ENCODE data around the gene TMEM163. TPM values are rescaled to one million over a fixed set of nuclear protein-coding genes. Genes with fewer than 3 reads are reported as not detected.

The TMEM163 gene
- total RNA-seq, 1 donor = not detected

DNA sequence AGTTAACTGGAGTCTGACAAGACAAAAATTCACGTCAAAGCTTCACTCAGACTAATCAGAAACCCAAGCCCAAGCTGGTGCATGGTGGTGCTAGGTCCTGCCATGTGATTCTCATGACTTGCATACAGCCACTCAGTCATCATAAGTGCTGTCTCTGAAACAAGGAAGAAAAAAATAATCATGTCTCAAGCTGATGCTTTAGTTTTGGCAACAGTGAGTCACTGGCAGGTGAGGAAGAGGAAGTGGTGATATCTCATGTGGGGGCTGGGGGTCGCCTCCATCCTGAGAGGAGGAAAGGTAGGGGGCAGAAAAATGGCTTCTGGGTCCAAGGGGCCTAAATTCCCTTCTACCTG lies 136.3 kb downstream of the TMEM163 start:
- Histone ChIP-seq H3K79me2 (ENCODE audit: insufficient read depth, low read length) (no peaks in the 10 kb centered on the region), H2AFZ (ENCODE audit: low read length) (no peak overlapping the region), H3K36me3 (ENCODE audit: insufficient read depth, low read length) (no peaks in the 10 kb centered on the region), H4K20me1 (ENCODE audit: insufficient read depth, low read length) (no peaks in the 10 kb centered on the region), H3K27ac (ENCODE audit: low read depth, low read length) (no peak overlapping the region), H3K27me3 (ENCODE audit: insufficient read depth, low read length) (no peaks in the 10 kb centered on the region), H3K9me3 (ENCODE audit: low read depth, low read length) (no peaks in the 10 kb centered on the region), H3K4me2 (ENCODE audit: insufficient read depth, low read length) (no peak overlapping the region), H3K4me1 (ENCODE audit: insufficient read depth, low read length) (no peaks in the 10 kb centered on the region), H3K4me3 (ENCODE audit: insufficient read depth, low read length) (no peak overlapping the region)
- no peak for TF ChIP-seq CTCF (IDR thresholded peaks at IDR 0.05; ENCODE audit: extremely low read depth, low read depth, low read length)
- no peak for DNase-seq (ENCODE audit: insufficient read length, low spot score, missing footprints)

DNA sequence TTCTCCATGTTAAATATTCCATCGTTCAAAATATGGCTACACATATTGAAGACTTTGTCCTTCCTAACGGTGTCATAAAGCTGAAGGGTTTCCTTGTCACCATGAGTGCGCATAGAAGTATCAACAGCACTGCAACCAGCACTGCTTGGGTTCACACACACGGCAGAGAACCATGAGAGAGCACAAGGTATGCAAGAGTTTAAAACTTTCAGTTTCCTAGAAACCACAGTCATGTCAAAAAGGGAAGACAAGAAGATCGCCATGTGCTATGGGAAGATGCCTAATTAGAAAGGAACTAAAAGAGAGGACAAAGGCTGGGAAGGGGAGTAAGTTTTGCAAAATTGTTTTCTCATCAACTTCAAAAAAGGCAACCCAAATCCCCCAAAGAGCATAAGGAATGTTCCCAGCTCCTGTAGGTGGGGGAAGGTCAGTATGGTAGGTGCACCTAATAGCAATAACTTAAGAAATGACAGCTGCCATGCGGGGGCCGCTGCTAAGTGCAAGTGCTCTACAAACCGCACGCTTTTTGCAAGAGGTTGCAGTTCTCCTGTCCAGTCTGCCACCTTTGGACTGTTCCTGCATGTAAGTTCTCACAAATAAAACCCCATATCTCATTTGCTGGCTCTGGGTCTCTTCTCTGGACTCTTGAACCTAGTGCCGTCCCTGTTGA lies 136.8 kb downstream of the TMEM163 start:
- Histone ChIP-seq H3K79me2 (ENCODE audit: insufficient read depth, low read length) (no peaks in the 10 kb centered on the region), H3K4me2 (ENCODE audit: insufficient read depth, low read length) (no peak overlapping the region), H3K27me3 (ENCODE audit: insufficient read depth, low read length) (no peaks in the 10 kb centered on the region), H2AFZ (ENCODE audit: low read length) (no peak overlapping the region), H3K4me3 (ENCODE audit: insufficient read depth, low read length) (no peak overlapping the region), H3K9me3 (ENCODE audit: low read depth, low read length) (no peaks in the 10 kb centered on the region), H3K4me1 (ENCODE audit: insufficient read depth, low read length) (no peaks in the 10 kb centered on the region), H3K36me3 (ENCODE audit: insufficient read depth, low read length) (no peaks in the 10 kb centered on the region), H3K27ac (ENCODE audit: low read depth, low read length) (no peak overlapping the region), H4K20me1 (ENCODE audit: insufficient read depth, low read length) (no peaks in the 10 kb centered on the region)
- no peak for TF ChIP-seq CTCF (IDR thresholded peaks at IDR 0.05; ENCODE audit: extremely low read depth, low read depth, low read length)
- DNase-seq (ENCODE audit: insufficient read length, low spot score, missing footprints) = no peak

GRCh38 chr2:134578316-134578715 lies 140.5 kb downstream of the TMEM163 start:
- no peak for DNase-seq (ENCODE audit: insufficient read length, low spot score, missing footprints)
- TF ChIP-seq CTCF (IDR thresholded peaks at IDR 0.05; ENCODE audit: extremely low read depth, low read depth, low read length) = no peak
- Histone ChIP-seq H4K20me1 (ENCODE audit: insufficient read depth, low read length) (no peaks in the 10 kb centered on the region), H3K79me2 (ENCODE audit: insufficient read depth, low read length) (no peaks in the 10 kb centered on the region), H3K4me2 (ENCODE audit: insufficient read depth, low read length) (no peak overlapping the region), H3K27me3 (ENCODE audit: insufficient read depth, low read length) (peaks cover under 1% of the 10 kb centered on the region), H3K36me3 (ENCODE audit: insufficient read depth, low read length) (no peaks in the 10 kb centered on the region), H3K4me1 (ENCODE audit: insufficient read depth, low read length) (no peaks in the 10 kb centered on the region), H2AFZ (ENCODE audit: low read length) (no peak overlapping the region), H3K9me3 (ENCODE audit: low read depth, low read length) (no peaks in the 10 kb centered on the region), H3K27ac (ENCODE audit: low read depth, low read length) (no peak overlapping the region), H3K4me3 (ENCODE audit: insufficient read depth, low read length) (no peak overlapping the region)

DNA sequence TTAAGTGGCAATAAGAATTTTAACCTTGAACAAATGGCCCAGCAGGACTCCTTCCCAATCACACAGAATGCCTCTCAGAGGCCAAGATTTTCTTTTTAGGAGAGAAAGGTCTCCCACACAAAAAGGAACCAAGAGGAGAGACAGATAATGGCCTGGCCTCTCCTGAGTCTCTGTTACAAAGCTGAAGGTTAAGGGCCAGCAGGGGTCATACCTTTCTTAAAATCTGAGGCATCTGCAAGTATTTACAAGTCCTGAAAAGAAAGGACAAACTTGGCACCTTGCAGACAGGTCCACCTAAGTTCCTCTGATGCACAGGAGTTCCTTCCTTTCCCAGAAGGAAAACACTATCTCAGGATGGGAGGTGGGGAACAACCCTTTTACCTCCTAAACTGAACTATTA lies 142.3 kb downstream of the TMEM163 start:
- no peak for DNase-seq (ENCODE audit: insufficient read length, low spot score, missing footprints)
- no peak overlapping the region for H3K4me2 ChIP-seq (ENCODE audit: insufficient read depth, low read length)
- no peak for TF ChIP-seq CTCF (IDR thresholded peaks at IDR 0.05; ENCODE audit: extremely low read depth, low read depth, low read length)
- no peak overlapping the region for H2AFZ ChIP-seq (ENCODE audit: low read length)
- H3K36me3 ChIP-seq (ENCODE audit: insufficient read depth, low read length) = no peaks in the 10 kb centered on the region
- peaks cover 4% of the 10 kb centered on the region for H3K27me3 ChIP-seq (ENCODE audit: insufficient read depth, low read length)
- H4K20me1 ChIP-seq (ENCODE audit: insufficient read depth, low read length) = no peaks in the 10 kb centered on the region
- H3K79me2 ChIP-seq (ENCODE audit: insufficient read depth, low read length) = no peaks in the 10 kb centered on the region
- H3K4me1 ChIP-seq (ENCODE audit: insufficient read depth, low read length) = no peaks in the 10 kb centered on the region
- no peak overlapping the region for H3K4me3 ChIP-seq (ENCODE audit: insufficient read depth, low read length)
- H3K9me3 ChIP-seq (ENCODE audit: low read depth, low read length) = no peaks in the 10 kb centered on the region
- no peak overlapping the region for H3K27ac ChIP-seq (ENCODE audit: low read depth, low read length)

All from osteoblast (primary cell).